ENCODE results near the gene THY1.
"Not testable (repeated sequence)": the region's sequence is repeated elsewhere in the genome, so short reads cannot be mapped to it uniquely, and the experiment has no call there.

THY1 gene

DNA sequence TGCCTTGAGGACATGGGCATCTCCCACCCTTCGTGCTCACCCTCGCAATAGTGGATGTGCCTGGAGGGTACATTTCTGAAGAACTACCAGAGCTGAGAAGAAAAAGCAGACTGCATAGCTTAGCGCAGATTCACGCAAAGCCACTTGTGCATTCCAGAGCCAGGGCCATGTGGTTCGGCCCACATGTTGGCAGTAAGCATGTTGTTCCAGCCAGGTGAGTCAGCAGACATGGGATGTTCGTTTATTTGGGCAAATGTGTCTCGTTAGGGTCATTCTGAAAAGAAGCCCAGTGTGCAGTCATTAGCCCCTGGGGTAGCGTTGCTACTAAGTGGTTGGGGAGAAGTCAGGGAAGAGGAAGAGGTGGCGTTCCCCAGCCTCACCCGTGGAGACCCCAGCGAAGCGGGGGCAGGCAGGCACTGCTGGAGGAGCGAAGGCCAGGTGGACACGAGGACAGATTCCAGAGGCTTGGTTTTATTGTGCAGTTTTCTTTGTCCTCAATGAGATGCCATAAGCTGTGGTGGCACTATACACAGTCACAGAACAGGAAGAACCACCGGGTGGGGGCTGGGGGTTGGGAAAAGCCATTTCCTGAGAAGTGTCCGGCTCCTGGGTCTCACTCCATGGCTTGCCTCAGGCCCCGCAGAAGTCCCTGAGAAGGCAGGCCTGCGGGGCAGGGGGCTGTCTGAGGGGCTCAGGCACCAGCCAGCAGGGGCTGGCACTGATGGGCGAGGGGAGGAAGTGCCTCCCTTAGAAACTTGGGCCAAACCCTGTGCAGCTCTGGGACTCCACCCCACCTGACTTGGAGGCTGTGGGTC lies 5.0 kb downstream of the THY1 start:
- no peak for DNase-seq

DNA sequence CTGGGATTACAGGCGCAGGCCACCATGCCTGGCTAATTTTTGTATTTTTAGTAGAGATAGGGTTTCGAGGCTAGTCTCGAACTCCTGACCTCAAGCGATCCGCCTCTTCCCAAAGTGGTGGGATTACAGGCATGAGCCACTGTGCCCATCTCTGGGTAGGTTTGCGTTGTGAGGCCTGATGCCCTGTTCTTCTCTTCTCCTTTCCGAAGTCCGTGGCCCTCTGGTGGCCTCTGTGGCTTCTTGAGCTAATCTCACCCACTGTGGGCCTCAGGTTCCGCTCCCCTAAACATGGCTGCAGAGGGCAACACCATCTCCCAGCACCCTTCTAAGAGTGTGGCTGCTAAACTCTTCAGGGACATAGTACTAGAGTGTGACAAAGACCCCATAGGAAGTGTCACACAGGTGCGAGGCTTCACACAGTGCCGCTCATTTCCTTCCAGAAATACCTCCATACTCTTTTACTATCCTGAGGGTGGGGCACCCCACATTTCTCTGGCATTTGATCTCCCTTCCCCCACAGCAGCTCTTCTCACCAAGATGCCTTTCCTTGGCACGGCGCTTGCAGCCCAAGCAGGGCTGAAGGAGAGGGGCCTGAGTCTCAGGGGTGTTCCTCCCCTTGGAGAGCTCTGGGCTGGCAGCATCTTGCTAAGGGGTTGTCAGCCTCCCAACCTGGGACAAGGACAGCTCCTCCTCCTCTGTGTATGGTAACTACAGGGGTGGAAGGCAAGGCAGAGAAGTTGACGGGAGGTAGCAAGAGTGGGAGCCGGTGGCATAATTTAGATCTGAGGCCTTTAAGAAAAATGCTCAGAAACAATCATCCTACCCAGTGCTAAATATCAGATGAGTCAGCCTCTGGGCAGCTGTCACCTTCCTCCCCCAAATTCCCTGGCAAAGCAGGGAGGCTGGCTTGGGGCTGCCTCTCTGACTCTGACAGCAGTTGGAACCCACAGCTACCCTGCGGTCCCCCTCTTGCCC lies 6.1 kb downstream of the THY1 start:
- no peak for DNase-seq

GRCh38 chr11:119415966-119416365 lies 7.0 kb downstream of the THY1 start:
- no peak for DNase-seq

- no peak for DNase-seq
These were observed 7.5 kb downstream of the THY1 start for GRCh38 chr11:119415517-119415916.

DNA sequence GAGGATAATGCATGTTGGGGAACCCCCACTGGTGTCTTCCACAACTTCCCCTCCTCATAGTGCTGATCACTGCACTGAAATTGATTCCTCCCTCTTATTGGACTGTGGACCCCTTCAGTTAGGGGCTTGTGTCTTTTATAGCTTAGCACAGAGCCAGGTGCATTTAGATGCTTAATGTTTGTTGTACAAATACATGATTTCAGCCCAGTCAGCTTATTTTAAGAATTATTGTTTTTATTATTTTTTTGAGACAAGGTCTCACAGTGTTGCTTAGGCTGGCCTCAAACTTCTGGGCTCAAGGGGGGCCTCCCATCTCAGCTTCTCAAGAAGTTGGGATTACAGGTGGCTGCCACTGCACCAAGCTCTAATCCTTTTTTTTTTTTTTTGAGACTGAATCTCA lies 8.2 kb downstream of the THY1 start:
- DNase-seq: no peak

GRCh38 chr11:119414321-119414720 lies 8.7 kb downstream of the THY1 start:
- DNase-seq: no peak

- no peak for DNase-seq
These were observed 10.9 kb downstream of the THY1 start for GRCh38 chr11:119412072-119412471.

DNA sequence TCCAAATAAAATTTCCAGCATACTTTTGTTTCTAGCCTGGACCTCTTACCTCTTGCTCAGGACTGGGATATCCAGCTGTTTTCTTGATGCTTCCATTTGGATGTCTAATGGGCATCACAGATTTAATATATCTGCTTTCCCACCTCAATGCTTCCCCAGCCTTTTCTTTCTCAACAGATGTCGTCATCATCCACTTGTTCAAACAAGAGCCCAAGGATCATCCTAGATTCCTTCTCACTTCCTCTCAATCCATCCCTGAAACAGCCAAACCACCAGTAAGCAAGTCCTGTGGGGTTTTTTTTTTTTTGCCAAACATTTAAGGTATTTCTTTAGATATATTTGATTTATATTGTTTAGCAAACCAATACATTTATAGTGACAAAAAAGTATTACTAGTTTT lies 12.5 kb downstream of the THY1 start:
- no peak for DNase-seq

DNA sequence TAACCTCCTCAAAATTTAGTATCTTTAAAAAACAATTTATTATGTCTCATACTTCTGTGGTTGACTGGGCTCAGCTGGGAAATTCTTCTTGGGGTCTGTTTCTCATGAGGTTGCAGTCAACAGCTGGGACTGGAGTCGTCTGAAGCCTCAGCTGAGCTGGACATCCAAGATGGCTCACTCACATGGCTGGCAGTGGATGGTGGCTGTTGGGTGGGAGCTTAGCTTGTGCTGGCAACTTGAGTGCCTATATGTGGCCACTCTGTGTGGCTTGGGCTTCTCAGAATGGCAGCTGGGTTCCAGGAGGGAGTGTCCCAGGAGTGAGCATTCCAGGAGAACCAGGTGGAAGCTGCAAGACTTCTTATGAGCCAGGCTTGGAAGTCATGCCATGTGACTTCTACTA lies 13.2 kb downstream of the THY1 start:
- DNase-seq: no peak

- DNase-seq: no peak
These were observed 17.0 kb downstream of the THY1 start for GRCh38 chr11:119406005-119406404.

DNA sequence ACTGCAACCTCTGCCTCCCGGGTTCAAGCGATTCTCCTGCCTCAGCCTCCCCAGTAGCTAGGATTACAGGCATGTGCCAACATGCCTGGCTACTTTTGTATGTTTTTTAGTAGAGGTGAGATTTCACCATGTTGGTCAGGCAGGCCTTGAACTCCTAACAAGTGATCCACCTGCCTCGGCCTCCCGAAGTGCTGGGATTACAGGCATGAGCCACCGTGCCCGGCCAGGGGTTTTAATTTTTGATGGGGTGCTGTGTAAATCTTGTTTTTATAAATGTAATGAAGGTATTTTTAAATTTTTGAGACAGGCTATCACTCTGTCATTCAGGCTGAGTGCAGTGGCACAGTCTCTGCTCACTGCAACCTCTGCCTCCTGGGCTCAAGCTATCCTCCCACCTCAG lies 17.5 kb downstream of the THY1 start:
- DNase-seq: not testable (repeated sequence)

DNA sequence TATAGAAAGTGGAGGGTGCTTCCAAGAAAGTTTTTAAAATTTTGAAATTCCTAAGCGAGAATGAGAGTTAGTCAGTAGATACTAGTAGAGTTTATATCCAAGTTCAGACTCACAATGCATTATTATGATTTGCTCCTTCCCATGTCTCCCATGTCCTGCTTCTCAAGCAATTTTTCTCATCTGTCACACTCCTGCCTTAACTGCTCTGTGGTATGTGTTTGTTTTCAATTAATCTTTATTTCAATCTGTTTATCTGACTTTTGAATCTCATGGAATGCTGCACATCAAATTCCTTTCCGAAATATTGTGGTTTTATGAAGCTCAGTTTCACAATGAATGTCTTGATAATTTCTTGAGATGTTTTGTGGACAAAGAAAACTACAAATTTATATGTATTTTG lies 18.1 kb downstream of the THY1 start:
- no peak for DNase-seq

DNA sequence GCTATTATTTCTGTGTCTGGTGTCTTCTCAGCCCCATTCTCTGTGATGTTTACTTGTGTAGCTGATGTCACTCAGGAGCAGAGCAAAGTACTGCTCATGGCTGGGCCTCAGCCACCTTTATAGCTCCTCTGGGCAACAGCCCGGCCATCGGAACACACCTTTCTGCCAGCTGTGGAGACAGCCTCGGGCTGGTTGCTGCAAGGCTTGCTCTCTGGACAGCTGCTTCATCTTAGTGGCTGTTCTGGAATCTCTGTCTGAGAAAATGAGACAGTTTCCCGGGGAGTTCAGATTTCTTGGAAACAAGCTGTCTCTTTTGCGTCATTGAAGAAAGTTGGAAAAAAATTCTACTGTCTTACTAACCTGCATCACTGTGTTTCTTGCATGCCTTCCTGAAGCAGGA lies 20.0 kb downstream of the THY1 start:
- DNase-seq: no peak

DNA sequence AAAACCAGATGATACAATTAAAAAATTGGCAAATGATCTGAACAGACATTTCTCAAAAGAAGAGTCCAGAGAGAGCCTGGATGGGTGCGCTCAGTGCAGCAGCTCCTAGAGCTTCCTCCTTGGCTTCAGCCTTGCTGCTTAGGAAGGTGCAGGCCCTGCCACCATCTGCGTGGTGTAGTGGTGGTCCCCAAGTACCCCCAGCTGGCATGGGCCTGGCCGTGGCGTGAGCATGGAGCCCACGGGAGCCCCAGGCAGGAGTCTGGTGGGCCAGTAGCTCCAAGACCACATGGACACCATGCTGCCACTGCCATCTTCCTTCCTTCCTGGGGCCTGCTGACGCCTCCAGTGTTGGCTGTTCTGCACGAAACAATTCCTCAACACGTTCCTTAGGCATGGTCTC lies 20.5 kb downstream of the THY1 start:
- no peak for DNase-seq

DNA sequence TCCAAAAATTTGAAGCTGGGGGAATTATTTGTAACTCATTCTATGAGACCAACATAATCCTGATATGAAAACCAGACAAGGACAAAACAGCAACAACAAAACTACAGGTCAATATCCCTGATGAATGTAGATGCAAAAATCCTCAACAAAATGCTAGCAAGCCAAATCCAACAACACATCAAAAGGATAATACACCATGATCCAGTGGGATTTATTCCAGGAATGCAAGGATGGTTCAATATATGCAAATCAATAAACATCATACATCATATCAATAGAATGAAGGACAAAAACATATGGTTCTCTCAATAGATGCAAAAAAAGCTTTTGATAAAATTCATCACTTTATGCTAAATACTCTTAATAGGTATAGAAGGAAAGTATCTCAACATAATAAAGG lies 22.1 kb downstream of the THY1 start:
- DNase-seq: no peak

GRCh38 chr11:119397740-119398139 lies 25.2 kb downstream of the THY1 start:
- no peak for DNase-seq

DNA sequence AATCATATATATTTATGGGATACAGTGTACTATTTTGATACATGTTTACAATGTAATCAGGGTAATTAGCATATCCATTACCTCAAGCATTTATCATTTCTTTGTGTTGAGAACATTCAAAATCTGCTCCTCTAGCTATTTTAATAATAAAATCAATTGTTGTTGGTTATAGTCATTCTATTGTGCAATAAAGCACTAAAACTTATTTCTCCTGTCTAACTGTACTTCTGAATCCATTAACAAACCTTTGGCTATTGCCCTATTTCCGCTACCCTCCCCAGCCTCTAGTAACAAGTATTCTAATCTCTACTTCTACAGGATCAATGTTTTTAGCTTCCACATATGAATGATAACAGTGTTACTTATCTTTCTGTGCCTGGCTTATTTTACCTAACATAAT lies 26.1 kb downstream of the THY1 start:
- DNase-seq: no peak

DNA sequence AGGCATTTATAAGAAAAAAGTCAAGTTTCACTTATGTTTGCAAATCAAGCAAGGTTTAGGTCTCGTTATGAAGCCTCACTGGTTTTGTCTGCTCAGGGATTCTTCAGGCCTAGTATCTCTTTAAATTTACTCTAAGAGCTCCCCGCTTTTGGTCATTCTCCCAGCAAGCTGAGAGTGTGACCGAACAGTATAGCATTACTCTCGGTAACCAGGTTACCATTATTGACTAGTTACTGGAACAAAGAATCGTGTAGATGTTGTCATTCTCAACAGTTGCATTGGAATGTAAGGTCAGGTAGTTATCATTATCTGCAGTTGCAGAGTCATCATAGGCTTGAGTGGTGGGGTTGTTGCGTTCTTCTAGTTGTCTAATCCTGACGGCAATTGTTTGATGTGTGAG lies 31.7 kb downstream of the THY1 start:
- DNase-seq: no peak

GRCh38 chr11:119389611-119390254 lies 33.2 kb downstream of the THY1 start:
- DNase-seq: no peak

DNA sequence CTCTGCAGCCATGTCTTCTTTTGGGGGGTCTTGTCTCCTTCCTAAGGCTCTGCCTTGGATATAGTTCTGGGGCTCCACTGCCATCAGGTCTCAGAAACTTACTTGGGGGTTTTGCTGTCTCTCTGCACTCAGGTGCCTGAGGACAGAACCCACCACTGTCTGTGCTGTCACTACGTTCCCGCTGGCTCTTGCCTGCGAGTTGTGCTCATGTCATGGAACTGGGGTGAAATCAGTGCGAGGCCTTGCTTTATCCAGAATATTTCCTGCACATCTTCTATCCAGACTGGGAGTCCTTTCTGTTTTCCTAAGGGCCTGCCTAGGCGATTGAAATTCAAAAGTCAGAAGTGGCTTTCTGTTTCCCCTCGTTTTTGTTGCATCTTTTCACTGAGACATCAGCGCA lies 34.9 kb downstream of the THY1 start:
- no peak for DNase-seq

GRCh38 chr11:119384332-119384731 lies 38.6 kb downstream of the THY1 start:
- no peak for DNase-seq

- not testable (repeated sequence) for DNase-seq
These were observed 40.5 kb downstream of the THY1 start for GRCh38 chr11:119382513-119382912.

DNA sequence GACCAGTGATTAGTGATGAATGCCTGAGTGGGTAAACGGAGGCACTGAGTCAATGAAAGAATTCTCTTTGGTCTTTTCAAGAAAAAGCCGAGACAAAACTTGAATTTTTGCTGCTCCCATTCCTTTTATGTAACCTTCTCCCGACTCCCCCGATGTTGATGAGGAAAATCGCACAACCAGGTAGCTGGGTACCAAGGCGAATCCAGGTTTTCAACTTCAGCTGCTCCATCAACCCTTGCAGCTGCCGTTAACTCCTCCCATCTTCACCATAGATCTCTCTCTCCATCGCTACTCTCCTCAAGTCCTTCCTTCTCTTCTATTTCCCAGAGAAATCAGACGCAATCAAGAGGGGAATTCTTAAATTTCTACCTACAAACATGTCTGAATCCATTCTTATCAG lies 40.9 kb downstream of the THY1 start:
- no peak for DNase-seq

Data from NCI-H345 (cell line).